IMR-90 (cell line): ENCODE measurements around the gene CYSRT1. TPM values are rescaled to one million over a fixed set of nuclear protein-coding genes. Genes with fewer than 3 reads are reported as not detected.

ENCODE experiments used
- ATAC-seq: fragments of 200-7000 bp; cut with Tn5 transposase; 2 replicates; pipeline ENCODE4 v1.9.1; 2020; ENCODE audit warnings: low read depth, mild to moderate bottlenecking, moderate library complexity
- BruUV-seq: library from RNA; stranded (reverse); fragments of 400-500 nt; replicated peaks from 2 replicates; lab custom pipeline; 2021; lab: Mats Ljungman, UMichigan
- CTCF ChIA-PET: fragments of 300-600 bp; formaldehyde crosslinking; extraction: SDS; loops from one replicate; lab custom pipeline; 2021; ENCODE audit warnings: antibody characterized with exemption; lab: Yijun Ruan, JAX
- POLR2A ChIA-PET: fragments of 300-600 bp; sonication (Branson Sonifier 250); formaldehyde crosslinking; loops from one replicate; lab custom pipeline; 2022; ENCODE audit warnings: antibody characterized with exemption; ENCODE audit not compliant: unreplicated experiment; lab: Charles Lee
- DNase-seq: peaks from one replicate; pipeline ENCODE4 v3.0.0; 2013
- H2AFZ ChIP-seq: replicated peaks from 2 replicates; pipeline ENCODE3; 2013; ENCODE audit warnings: low read length, mild to moderate bottlenecking; ENCODE audit not compliant: poor library complexity
- H2AK5ac ChIP-seq: 2 replicates; pipeline ENCODE4 v1.6.1; 2013; ENCODE audit warnings: low read depth, low read length, inconsistent platforms
- H2AK9ac ChIP-seq: replicated peaks from 2 replicates; pipeline ENCODE3; 2013; ENCODE audit warnings: mild to moderate bottlenecking, low read depth, low read length, moderate library complexity; ENCODE audit not compliant: poor library complexity
- H2BK120ac ChIP-seq: 2 replicates; pipeline ENCODE4 v1.6.1; 2013; ENCODE audit warnings: low read depth, low read length, inconsistent platforms
- H2BK15ac ChIP-seq: 3 replicates; pipeline ENCODE4 v1.6.1; 2013; ENCODE audit warnings: low read depth, low read length, inconsistent platforms
- H2BK20ac ChIP-seq: 2 replicates; pipeline ENCODE4 v1.6.1; 2013; ENCODE audit warnings: low read depth, mild to moderate bottlenecking, inconsistent platforms, low read length, moderate library complexity
- H2BK5ac ChIP-seq: 2 replicates; pipeline ENCODE4 v1.6.1; 2013; ENCODE audit warnings: mild to moderate bottlenecking, low read depth, low read length, inconsistent platforms; ENCODE audit not compliant: poor library complexity, severe bottlenecking
- H3K14ac ChIP-seq: replicated peaks from 2 replicates; pipeline ENCODE4 v1.6.1; 2013; ENCODE audit warnings: low read depth, low read length, inconsistent platforms
- H3K18ac ChIP-seq: 2 replicates; pipeline ENCODE4 v1.6.1; 2013; ENCODE audit warnings: low read depth, low read length, control low read depth
- H3K23ac ChIP-seq: 2 replicates; pipeline ENCODE4 v1.6.1; 2013; ENCODE audit warnings: low read depth, low read length, inconsistent platforms
- H3K27ac ChIP-seq: 2 replicates; pipeline ENCODE4 v1.5.1; 2013; ENCODE audit warnings: mild to moderate bottlenecking, control low read depth, low read length; ENCODE audit not compliant: insufficient read depth
- H3K27me3 ChIP-seq: 2 replicates; pipeline ENCODE4 v1.6.1; 2013; ENCODE audit warnings: low read length; ENCODE audit not compliant: control insufficient read depth, insufficient read depth
- H3K36me3 ChIP-seq: 2 replicates; pipeline ENCODE4 v1.6.1; 2013; ENCODE audit warnings: low read length, mixed read lengths; ENCODE audit not compliant: control insufficient read depth, insufficient read depth
- H3K4ac ChIP-seq: 2 replicates; pipeline ENCODE4 v1.6.1; 2013; ENCODE audit warnings: low read depth, low read length, inconsistent platforms
- H3K4me1 ChIP-seq: 2 replicates; pipeline ENCODE4 v1.6.1; 2013; ENCODE audit warnings: low read length, mixed read lengths; ENCODE audit not compliant: control insufficient read depth, insufficient read depth
- H3K4me2 ChIP-seq: 2 replicates; pipeline ENCODE4 v1.6.1; 2013; ENCODE audit warnings: low read depth, mild to moderate bottlenecking, control low read depth, low read length, moderate library complexity
- H3K4me3 ChIP-seq: 2 replicates; pipeline ENCODE4 v1.5.1; 2013; ENCODE audit warnings: low read depth, mild to moderate bottlenecking, control low read depth, low read length, moderate library complexity; ENCODE audit not compliant: insufficient read depth
- H3K56ac ChIP-seq: 2 replicates; pipeline ENCODE4 v1.6.1; 2013; ENCODE audit warnings: low read length, inconsistent platforms; ENCODE audit not compliant: insufficient read depth; ENCODE audit errors: extremely low read depth
- H3K79me1 ChIP-seq, 2 experiments: 2 replicates each; pipeline ENCODE4 v1.6.1; 2013; ENCODE audit warnings: low read length in 2 of 2, inconsistent platforms in 1 of 2, low read depth in 1 of 2
- H3K9ac ChIP-seq: 2 replicates; pipeline ENCODE4 v1.6.1; 2013; ENCODE audit warnings: low read depth, low read length, control low read depth
- H3K9me1 ChIP-seq: 2 replicates; pipeline ENCODE4 v1.6.1; 2013; ENCODE audit warnings: low read length, inconsistent platforms; ENCODE audit not compliant: insufficient read depth
- H3K9me3 ChIP-seq: 2 replicates; pipeline ENCODE4 v1.6.1; 2013; ENCODE audit warnings: low read length; ENCODE audit not compliant: control insufficient read depth, insufficient read depth
- H4K20me1 ChIP-seq: 2 replicates; pipeline ENCODE4 v1.6.1; 2013; ENCODE audit warnings: low read length, inconsistent platforms; ENCODE audit not compliant: insufficient read depth
- H4K5ac ChIP-seq: 2 replicates; pipeline ENCODE4 v1.6.1; 2013; ENCODE audit warnings: mild to moderate bottlenecking, low read depth, low read length, control low read depth
- H4K8ac ChIP-seq, 2 experiments: 2 replicates each; pipeline ENCODE4 v1.6.1; 2013; ENCODE audit warnings: low read depth in 2 of 2, low read length in 2 of 2, control low read depth in 1 of 2, inconsistent platforms in 1 of 2
- H4K91ac ChIP-seq: 2 replicates; pipeline ENCODE4 v1.6.1; 2013; ENCODE audit warnings: low read depth, low read length, inconsistent platforms; ENCODE audit not compliant: insufficient read depth
- CHD1 ChIP-seq: IDR thresholded peaks from 2 replicates; pipeline ENCODE4 v1.6.1; 2012; ENCODE audit warnings: low read depth, low read length, improper control_type of control experiment
- CTCF ChIP-seq: conservative IDR thresholded peaks from 2 replicates; pipeline ENCODE4 v1.5.1; 2012; ENCODE audit warnings: mild to moderate bottlenecking, low read depth, low read length, improper control_type of control experiment
- MXI1 ChIP-seq: IDR thresholded peaks from 2 replicates; pipeline ENCODE4 v1.6.1; 2012; ENCODE audit warnings: low read depth, mild to moderate bottlenecking, low read length, moderate library complexity, borderline replicate concordance
- RFX5 ChIP-seq: IDR thresholded peaks from 2 replicates; pipeline ENCODE4 v1.8.0; 2012; ENCODE audit warnings: low read depth, mild to moderate bottlenecking, low read length, moderate library complexity
- SMC3 ChIP-seq: fragments of 150-350 bp; IDR thresholded peaks from 2 replicates; pipeline ENCODE4 v1.6.1; 2016; ENCODE audit warnings: low read depth, mild to moderate bottlenecking, antibody characterized with exemption, low read length, moderate library complexity
- WGBS, 2 experiments: methylation state at CpG; one replicate each; pipeline versions ENCODE4 v1.1.5 to v1.1.7; 2013; ENCODE audit warnings: missing lambda C conversion rate in 2 of 2; ENCODE audit not compliant: insufficient read length in 1 of 2; ENCODE audit errors: extremely low coverage in 2 of 2; 5-methylcytosine and 5-hydroxymethylcytosine counted together
- dilution Hi-C: fragments of 300-500 bp; cut with HindIII; formaldehyde crosslinking; loops from one replicate; pipeline ENCODE4 v1.14.3; 2018; ENCODE audit warnings: low sequenced_read_pairs; ENCODE audit not compliant: unreplicated experiment
- in situ Hi-C: fragments of 300-500 bp; cut with MboI; formaldehyde crosslinking; loops from 3 replicates; pipeline ENCODE4 v1.14.3; 2019; ENCODE audit warnings: low sequenced_read_pairs, inconsistent platforms, mixed read lengths
- intact Hi-C: fragments of 100-400 bp; cut with micrococcal nuclease; formaldehyde crosslinking; loops from 2 replicates; pipeline ENCODE4 v1.10.0; 2022
- polyA plus RNA-seq, 3 experiments: library from polyadenylated mRNA; depleted of rRNA; stranded (reverse); fragments of >200 nt; gene quantifications; 2 replicates each; pipeline ENCODE4 v1.2.3, GENCODE V29; 2012; ENCODE audit warnings: low replicate concordance in 1 of 3
- total RNA-seq: library from RNA; depleted of rRNA; stranded (reverse); fragments of >200 nt; gene quantifications from 2 replicates; pipeline ENCODE4 v1.2.3, GENCODE V29; 2012

CYSRT1 gene
- total and polyA plus RNA-seq, 2 of the 4 experiments (the other 2 are of a cell fraction) = 0.18 to 0.84 TPM

DNA sequence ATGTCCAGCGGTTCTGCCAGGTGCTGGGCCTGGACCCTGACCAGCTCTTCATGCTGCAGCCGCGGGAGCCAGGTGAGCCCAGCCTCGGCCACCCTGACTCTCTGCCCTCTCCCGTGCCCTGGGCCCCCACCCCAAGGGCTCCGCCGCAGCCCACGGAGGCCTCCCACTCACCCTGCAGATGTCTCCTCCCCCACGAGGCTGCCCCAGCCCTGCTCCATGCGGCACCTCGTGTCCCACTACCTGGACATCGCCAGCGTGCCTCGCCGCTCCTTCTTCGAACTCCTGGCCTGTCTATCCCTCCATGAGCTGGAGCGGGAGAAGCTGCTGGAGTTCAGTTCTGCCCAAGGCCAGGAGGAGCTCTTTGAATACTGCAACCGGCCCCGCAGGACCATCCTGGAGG is 10.4 kb upstream of the CYSRT1 start:
- Histone ChIP-seq H3K23ac (no peak overlapping the region), H3K4ac (no peak overlapping the region), H3K4me2 (no peak overlapping the region), H3K4me1 (peaks cover 6% of the 10 kb centered on the region), H3K18ac (no peak overlapping the region), H2AFZ (no peak overlapping the region), H2BK5ac (no peak overlapping the region), H4K8ac (no peak overlapping the region), H3K9me3 (no peaks in the 10 kb centered on the region), H3K27ac (no peak overlapping the region), H3K9ac (no peak overlapping the region), H2BK15ac (no peak overlapping the region), H3K9me1 (peaks cover 3% of the 10 kb centered on the region; the same call in 1 of the 2 replicates), H4K5ac (no peak overlapping the region), H3K36me3 (peaks cover 19% of the 10 kb centered on the region), H4K20me1 (no peaks in the 10 kb centered on the region), H2AK9ac (no peak overlapping the region), H2BK20ac (no peak overlapping the region), H3K4me3 (no peak overlapping the region), H3K56ac (no peak overlapping the region), H2BK120ac (no peak overlapping the region), H3K14ac (no peak overlapping the region), H2AK5ac (no peak overlapping the region), H3K27me3 (no peaks in the 10 kb centered on the region), H3K79me1 (peaks cover 0 to 6% of the 10 kb centered on the region in 2 experiments; a peak in 1 of 4 replicates), H4K91ac (no peak overlapping the region)
- CTCF ChIA-PET = no interaction called here
- POLR2A ChIA-PET = no interaction called here
- BruUV-seq = no TSS peak
- in situ Hi-C loops = no loop called here
- dilution Hi-C loops = no loop called here
- intact Hi-C loops = no loop called here
- no peak for TF ChIP-seq CHD1
- no peak for TF ChIP-seq MXI1
- TF ChIP-seq CTCF = no peak
- no peak for TF ChIP-seq RFX5
- TF ChIP-seq SMC3 = no peak
- DNase-seq (no peak), ATAC-seq (no peak)
- WGBS, 2 experiments = 94% methylated on average over 12 of the region's 19 CpGs; no CpG with 5 or more reads in 1 of the 2 experiments
